B cell (primary cell): Measurements from ENCODE around the gene TRMT112.

Experiments used
- CTCF ChIP-seq: fragments of 200-600 bp; IDR thresholded peaks from one replicate; pipeline ENCODE4 v1.8.0; 2022; ENCODE audit warnings: antibody characterized with exemption, mild to moderate bottlenecking
- EZH2 ChIP-seq: IDR thresholded peaks from 2 replicates; pipeline ENCODE4 v1.6.1; 2012; ENCODE audit warnings: borderline replicate concordance, low read depth, mild to moderate bottlenecking, moderate library complexity, low read length; ENCODE audit not compliant: insufficient read depth, poor library complexity, severe bottlenecking

- no peak for TF ChIP-seq CTCF
- TF ChIP-seq EZH2: no peak
Observed at GRCh38 chr11:64352099-64352994, 35.0 kb upstream of the TRMT112 start.
